ENCODE results near the gene PPM1H. TPM values are rescaled to one million over a fixed set of nuclear protein-coding genes. Genes with fewer than 3 reads are reported as not detected.

PPM1H gene
- total and polyA plus RNA-seq, 10 of the 15 experiments (the other 5 are each of a cell fraction or from before 2014, with no cell fraction given): 0.11 to 0.83 (median 0.49) TPM

DNA sequence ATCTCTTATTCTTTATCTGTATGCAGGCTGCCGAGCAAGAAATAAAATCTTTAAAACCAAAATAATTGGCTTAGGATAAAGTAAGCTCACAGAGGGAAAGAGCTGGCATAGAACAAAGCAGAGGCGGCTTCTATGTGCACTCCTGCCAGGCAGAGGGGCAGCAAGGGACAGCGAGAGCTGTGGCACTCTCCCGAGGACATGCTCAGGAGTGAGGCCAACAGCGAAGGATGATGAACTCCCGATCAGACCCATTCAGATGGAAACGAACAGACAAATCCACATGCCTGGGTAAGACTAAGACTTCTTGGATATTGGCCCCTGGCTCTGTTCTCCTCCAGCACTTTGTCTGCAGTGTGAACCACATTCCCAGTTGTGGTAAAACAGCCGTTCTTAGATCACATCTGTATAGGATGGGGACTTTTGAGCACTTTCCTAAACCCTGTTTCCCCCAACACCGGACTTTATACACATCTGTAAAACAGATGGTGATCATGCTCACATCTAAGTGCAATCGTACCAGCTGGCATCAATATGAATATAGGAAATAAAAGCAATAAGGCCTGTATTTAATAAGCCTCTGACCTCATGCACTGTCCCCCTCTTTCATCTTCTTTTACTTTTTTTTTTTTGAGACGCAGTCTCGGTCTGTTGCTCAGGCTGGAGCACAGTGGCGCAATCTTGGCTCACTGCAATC lies 134.1 kb downstream of the PPM1H start:
- Histone ChIP-seq H3K27ac (ENCODE audit: control insufficient read depth, insufficient read depth) (no peak overlapping the region), H3K27me3 (replicated peaks in 1 of 2; ENCODE audit: control insufficient read depth in 2 of 2, insufficient read depth in 2 of 2, low read length in 1 of 2) (no peaks in the 10 kb centered on the region), H2AFZ (ENCODE audit: control insufficient read depth, low read depth, low read length) (no peak overlapping the region), H3K4me1 (ENCODE audit: control insufficient read depth, insufficient read depth, low read length) (no peaks in the 10 kb centered on the region; the same call in 1 of the 2 replicates), H3K4me3 (no peak overlapping the region), H3K79me2 (ENCODE audit: control insufficient read depth, insufficient read depth, low read length) (no peaks in the 10 kb centered on the region), H3K9me3 (replicated peaks; ENCODE audit: control insufficient read depth, insufficient read depth, low read length) (no peaks in the 10 kb centered on the region), H3K36me3 (ENCODE audit: control insufficient read depth in 2 of 2, insufficient read depth in 2 of 2, low read length in 1 of 2) (no peaks in the 10 kb centered on the region), H3K4me2 (ENCODE audit: control insufficient read depth, insufficient read depth) (no peak overlapping the region), H3K9ac (ENCODE audit: control insufficient read depth, insufficient read depth, low read length) (no peak overlapping the region), H4K20me1 (ENCODE audit: control insufficient read depth, insufficient read depth) (no peaks in the 10 kb centered on the region)
- no peak for ATAC-seq
- no peak for FAIRE-seq
- WGBS (ENCODE audit: insufficient coverage, insufficient replicate concordance, low lambda C conversion rate, missing lambda C conversion rate): 79% methylated on average over 13 of the region's 13 CpGs
- SMC1A ChIA-PET (ENCODE audit: uncharacterized antibody, unreplicated experiment): interaction anchor here (1.0 to 14.5 kb wide), 7 partner anchors 12 to 474 kb away, joined by 3 to 256 read pairs (median 14); no protein-coding TSS in a partner anchor
- intact Hi-C loops (cut with micrococcal nuclease; ENCODE audit: unreplicated experiment): loop anchor here (10.0 kb wide), 1 partner anchor 536 kb away; the partner anchor contains the start of gene USP15
- DNase-seq (ENCODE audit: low read depth, low spot score): no peak
- POLR2A ChIA-PET: no interaction called here
- RAD21 ChIA-PET (ENCODE audit: unreplicated experiment): interaction anchor here (0.6 to 8.2 kb wide), 6 partner anchors 10 to 364 kb away, joined by 3 to 118 read pairs (median 7); no protein-coding TSS in a partner anchor
- CTCF ChIA-PET: interaction anchor here (1.3 to 8.9 kb wide), 6 partner anchors 11 to 395 kb away, joined by 4 to 314 read pairs (median 68); no protein-coding TSS in a partner anchor
- BruUV-seq (replicated peaks): no TSS peak
- in situ Hi-C loops (cut with MboI): no loop called here
- no peak for TF ChIP-seq EP300 (IDR thresholded peaks at IDR 0.05; ENCODE audit: borderline replicate concordance in 1 of 2, control insufficient read depth in 1 of 2, low read depth in 2 of 2, low read length in 2 of 2)
- TF ChIP-seq, protein P1, sequence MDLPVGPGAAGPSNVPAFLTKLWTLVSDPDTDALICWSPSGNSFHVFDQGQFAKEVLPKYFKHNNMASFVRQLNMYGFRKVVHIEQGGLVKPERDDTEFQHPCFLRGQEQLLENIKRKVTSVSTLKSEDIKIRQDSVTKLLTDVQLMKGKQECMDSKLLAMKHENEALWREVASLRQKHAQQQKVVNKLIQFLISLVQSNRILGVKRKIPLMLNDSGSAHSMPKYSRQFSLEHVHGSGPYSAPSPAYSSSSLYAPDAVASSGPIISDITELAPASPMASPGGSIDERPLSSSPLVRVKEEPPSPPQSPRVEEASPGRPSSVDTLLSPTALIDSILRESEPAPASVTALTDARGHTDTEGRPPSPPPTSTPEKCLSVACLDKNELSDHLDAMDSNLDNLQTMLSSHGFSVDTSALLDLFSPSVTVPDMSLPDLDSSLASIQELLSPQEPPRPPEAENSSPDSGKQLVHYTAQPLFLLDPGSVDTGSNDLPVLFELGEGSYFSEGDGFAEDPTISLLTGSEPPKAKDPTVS (IDR thresholded peaks at IDR 0.05; ENCODE audit: low read depth, low read length): no peak
- TF ChIP-seq EZH2 (IDR thresholded peaks at IDR 0.05; ENCODE audit: borderline replicate concordance, control insufficient read depth, low read depth, low read length): no peak
- TF ChIP-seq, protein P2, sequence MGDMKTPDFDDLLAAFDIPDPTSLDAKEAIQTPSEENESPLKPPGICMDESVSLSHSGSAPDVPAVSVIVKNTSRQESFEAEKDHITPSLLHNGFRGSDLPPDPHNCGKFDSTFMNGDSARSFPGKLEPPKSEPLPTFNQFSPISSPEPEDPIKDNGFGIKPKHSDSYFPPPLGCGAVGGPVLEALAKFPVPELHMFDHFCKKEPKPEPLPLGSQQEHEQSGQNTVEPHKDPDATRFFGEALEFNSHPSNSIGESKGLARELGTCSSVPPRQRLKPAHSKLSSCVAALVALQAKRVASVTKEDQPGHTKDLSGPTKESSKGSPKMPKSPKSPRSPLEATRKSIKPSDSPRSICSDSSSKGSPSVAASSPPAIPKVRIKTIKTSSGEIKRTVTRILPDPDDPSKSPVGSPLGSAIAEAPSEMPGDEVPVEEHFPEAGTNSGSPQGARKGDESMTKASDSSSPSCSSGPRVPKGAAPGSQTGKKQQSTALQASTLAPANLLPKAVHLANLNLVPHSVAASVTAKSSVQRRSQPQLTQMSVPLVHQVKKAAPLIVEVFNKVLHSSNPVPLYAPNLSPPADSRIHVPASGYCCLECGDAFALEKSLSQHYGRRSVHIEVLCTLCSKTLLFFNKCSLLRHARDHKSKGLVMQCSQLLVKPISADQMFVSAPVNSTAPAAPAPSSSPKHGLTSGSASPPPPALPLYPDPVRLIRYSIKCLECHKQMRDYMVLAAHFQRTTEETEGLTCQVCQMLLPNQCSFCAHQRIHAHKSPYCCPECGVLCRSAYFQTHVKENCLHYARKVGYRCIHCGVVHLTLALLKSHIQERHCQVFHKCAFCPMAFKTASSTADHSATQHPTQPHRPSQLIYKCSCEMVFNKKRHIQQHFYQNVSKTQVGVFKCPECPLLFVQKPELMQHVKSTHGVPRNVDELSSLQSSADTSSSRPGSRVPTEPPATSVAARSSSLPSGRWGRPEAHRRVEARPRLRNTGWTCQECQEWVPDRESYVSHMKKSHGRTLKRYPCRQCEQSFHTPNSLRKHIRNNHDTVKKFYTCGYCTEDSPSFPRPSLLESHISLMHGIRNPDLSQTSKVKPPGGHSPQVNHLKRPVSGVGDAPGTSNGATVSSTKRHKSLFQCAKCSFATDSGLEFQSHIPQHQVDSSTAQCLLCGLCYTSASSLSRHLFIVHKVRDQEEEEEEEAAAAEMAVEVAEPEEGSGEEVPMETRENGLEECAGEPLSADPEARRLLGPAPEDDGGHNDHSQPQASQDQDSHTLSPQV (IDR thresholded peaks at IDR 0.05): no peak
- no peak for TF ChIP-seq RFX5 (IDR thresholded peaks at IDR 0.05; ENCODE audit: low read depth, low read length)
- no peak for TF ChIP-seq CBX3 (IDR thresholded peaks at IDR 0.05; ENCODE audit: borderline replicate concordance, low read depth)
- TF ChIP-seq, protein P3, sequence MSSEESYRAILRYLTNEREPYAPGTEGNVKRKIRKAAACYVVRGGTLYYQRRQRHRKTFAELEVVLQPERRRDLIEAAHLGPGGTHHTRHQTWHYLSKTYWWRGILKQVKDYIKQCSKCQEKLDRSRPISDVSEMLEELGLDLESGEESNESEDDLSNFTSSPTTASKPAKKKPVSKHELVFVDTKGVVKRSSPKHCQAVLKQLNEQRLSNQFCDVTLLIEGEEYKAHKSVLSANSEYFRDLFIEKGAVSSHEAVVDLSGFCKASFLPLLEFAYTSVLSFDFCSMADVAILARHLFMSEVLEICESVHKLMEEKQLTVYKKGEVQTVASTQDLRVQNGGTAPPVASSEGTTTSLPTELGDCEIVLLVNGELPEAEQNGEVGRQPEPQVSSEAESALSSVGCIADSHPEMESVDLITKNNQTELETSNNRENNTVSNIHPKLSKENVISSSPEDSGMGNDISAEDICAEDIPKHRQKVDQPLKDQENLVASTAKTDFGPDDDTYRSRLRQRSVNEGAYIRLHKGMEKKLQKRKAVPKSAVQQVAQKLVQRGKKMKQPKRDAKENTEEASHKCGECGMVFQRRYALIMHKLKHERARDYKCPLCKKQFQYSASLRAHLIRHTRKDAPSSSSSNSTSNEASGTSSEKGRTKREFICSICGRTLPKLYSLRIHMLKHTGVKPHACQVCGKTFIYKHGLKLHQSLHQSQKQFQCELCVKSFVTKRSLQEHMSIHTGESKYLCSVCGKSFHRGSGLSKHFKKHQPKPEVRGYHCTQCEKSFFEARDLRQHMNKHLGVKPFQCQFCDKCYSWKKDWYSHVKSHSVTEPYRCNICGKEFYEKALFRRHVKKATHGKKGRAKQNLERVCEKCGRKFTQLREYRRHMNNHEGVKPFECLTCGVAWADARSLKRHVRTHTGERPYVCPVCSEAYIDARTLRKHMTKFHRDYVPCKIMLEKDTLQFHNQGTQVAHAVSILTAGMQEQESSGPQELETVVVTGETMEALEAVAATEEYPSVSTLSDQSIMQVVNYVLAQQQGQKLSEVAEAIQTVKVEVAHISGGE (CRISPR knock-in tag; IDR thresholded peaks at IDR 0.05): no peak
- no peak for TF ChIP-seq CTCF (IDR thresholded peaks at IDR 0.05 in 2 of 3, conservative IDR thresholded peaks at IDR 0.05 in 1 of 3; ENCODE audit: control insufficient read depth in 2 of 3, extremely low read depth in 1 of 3, insufficient read depth in 1 of 3, low read depth in 3 of 3, low read length in 3 of 3)

Data from GM12878 (cell line).